ENCODE data around the gene OPRL1. TPM values are rescaled to one million over a fixed set of nuclear protein-coding genes. Genes with fewer than 3 reads are reported as not detected.

The OPRL1 gene
- total RNA-seq, 1 donor = 0.72 TPM

DNA sequence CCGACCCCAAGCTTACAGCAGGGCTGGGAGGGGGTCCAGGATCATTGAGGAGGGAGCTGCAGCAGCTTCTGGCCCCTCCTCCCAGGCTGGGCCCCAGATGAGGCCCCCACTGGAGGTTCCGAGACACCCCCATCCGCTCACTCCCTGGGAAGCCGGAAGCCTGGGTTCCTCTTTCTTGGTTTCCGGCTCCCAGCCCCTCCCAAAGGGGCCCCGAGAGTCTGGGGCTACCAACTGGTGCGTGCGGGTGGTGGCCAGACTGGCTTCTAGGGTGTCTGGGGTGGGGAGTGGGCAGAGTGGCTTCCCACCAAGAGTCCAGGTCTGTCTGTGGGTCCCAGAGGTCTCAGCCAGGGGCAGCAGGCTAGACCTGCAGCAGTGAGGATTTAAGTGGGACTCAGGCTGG is 2.8 kb upstream of the OPRL1 start:
- TF ChIP-seq, protein P1, sequence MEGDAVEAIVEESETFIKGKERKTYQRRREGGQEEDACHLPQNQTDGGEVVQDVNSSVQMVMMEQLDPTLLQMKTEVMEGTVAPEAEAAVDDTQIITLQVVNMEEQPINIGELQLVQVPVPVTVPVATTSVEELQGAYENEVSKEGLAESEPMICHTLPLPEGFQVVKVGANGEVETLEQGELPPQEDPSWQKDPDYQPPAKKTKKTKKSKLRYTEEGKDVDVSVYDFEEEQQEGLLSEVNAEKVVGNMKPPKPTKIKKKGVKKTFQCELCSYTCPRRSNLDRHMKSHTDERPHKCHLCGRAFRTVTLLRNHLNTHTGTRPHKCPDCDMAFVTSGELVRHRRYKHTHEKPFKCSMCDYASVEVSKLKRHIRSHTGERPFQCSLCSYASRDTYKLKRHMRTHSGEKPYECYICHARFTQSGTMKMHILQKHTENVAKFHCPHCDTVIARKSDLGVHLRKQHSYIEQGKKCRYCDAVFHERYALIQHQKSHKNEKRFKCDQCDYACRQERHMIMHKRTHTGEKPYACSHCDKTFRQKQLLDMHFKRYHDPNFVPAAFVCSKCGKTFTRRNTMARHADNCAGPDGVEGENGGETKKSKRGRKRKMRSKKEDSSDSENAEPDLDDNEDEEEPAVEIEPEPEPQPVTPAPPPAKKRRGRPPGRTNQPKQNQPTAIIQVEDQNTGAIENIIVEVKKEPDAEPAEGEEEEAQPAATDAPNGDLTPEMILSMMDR (IDR thresholded peaks at IDR 0.05; ENCODE audit: extremely low read depth, low read depth, low read length) = no peak

GRCh38 chr20:64077541-64077875 is 2.4 kb upstream of the OPRL1 start:
- H3K36me3 ChIP-seq (ENCODE audit: insufficient read depth, low read length) = no peaks in the 10 kb centered on the region
- no peak for DNase-seq (ENCODE audit: insufficient read length, low spot score, missing footprints)
- H3K27ac ChIP-seq (ENCODE audit: low read depth, low read length) = no peak overlapping the region
- H4K20me1 ChIP-seq (ENCODE audit: insufficient read depth, low read length) = peaks cover 11% of the 10 kb centered on the region
- H3K4me3 ChIP-seq (ENCODE audit: insufficient read depth, low read length) = no peak overlapping the region
- peaks cover 15% of the 10 kb centered on the region for H3K4me1 ChIP-seq (ENCODE audit: insufficient read depth, low read length)
- no peak overlapping the region for H2AFZ ChIP-seq (ENCODE audit: low read length)
- no peak overlapping the region for H3K4me2 ChIP-seq (ENCODE audit: insufficient read depth, low read length)
- peaks cover 5% of the 10 kb centered on the region for H3K27me3 ChIP-seq (ENCODE audit: insufficient read depth, low read length)
- TF ChIP-seq, protein P1 (IDR thresholded peaks at IDR 0.05; ENCODE audit: extremely low read depth, low read depth, low read length) = no peak
- H3K79me2 ChIP-seq (ENCODE audit: insufficient read depth, low read length) = no peaks in the 10 kb centered on the region
- no peaks in the 10 kb centered on the region for H3K9me3 ChIP-seq (ENCODE audit: low read depth, low read length)

More for the DNA sequence above, 2.8 kb upstream of the OPRL1 start:
- no peak overlapping the region for H3K27ac ChIP-seq (ENCODE audit: low read depth, low read length)
- H3K4me2 ChIP-seq (ENCODE audit: insufficient read depth, low read length) = no peak overlapping the region
- H2AFZ ChIP-seq (ENCODE audit: low read length) = no peak overlapping the region
- H3K4me3 ChIP-seq (ENCODE audit: insufficient read depth, low read length) = no peak overlapping the region
- H3K79me2 ChIP-seq (ENCODE audit: insufficient read depth, low read length) = no peaks in the 10 kb centered on the region
- peaks cover 2% of the 10 kb centered on the region for H3K27me3 ChIP-seq (ENCODE audit: insufficient read depth, low read length)
- H3K36me3 ChIP-seq (ENCODE audit: insufficient read depth, low read length) = no peaks in the 10 kb centered on the region
- no peaks in the 10 kb centered on the region for H3K9me3 ChIP-seq (ENCODE audit: low read depth, low read length)
- DNase-seq (ENCODE audit: insufficient read length, low spot score, missing footprints) = no peak
- peaks cover 15% of the 10 kb centered on the region for H3K4me1 ChIP-seq (ENCODE audit: insufficient read depth, low read length)
- H4K20me1 ChIP-seq (ENCODE audit: insufficient read depth, low read length) = peaks cover 11% of the 10 kb centered on the region

DNA sequence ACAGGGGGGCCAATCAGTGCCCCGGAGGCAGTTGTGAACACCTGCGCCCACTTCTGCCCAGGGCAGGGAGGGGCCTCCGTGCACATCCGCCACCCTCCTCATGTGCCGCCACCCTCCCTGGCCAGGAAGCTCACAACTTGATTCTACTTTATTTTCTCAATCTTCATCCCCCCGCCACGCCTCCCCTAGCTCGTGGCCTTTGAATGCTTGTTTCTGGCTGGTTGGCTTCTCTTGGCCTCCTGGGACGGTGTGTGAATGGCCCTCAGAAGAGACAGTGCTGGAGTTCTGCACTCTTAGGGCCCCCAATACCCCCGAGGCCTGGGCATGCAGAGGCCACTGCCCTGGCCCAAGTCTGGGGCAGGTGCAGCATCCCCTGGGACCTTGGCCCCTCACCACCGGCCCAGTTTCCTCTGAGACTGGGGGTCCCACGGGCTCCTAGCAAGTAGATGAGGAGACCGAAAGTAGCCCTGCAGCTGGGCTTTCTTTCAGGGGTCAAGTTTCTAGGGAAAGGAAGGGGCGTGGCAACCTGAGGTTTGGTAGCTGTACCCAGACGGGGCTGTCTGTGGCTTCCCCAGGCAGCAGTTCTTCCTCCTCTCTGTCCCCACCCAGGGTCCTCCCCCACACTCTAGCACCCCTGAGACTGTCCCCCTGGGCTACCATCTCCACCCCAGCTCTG is 1.9 kb upstream of the OPRL1 start:
- H4K20me1 ChIP-seq (ENCODE audit: insufficient read depth, low read length) = peaks cover 11% of the 10 kb centered on the region
- H3K4me1 ChIP-seq (ENCODE audit: insufficient read depth, low read length) = peaks cover 15% of the 10 kb centered on the region
- no peak for DNase-seq (ENCODE audit: insufficient read length, low spot score, missing footprints)
- H3K79me2 ChIP-seq (ENCODE audit: insufficient read depth, low read length) = no peaks in the 10 kb centered on the region
- H2AFZ ChIP-seq (ENCODE audit: low read length) = no peak overlapping the region
- no peak overlapping the region for H3K27ac ChIP-seq (ENCODE audit: low read depth, low read length)
- no peaks in the 10 kb centered on the region for H3K36me3 ChIP-seq (ENCODE audit: insufficient read depth, low read length)
- no peaks in the 10 kb centered on the region for H3K9me3 ChIP-seq (ENCODE audit: low read depth, low read length)
- TF ChIP-seq, protein P1 (IDR thresholded peaks at IDR 0.05; ENCODE audit: extremely low read depth, low read depth, low read length) = no peak
- H3K27me3 ChIP-seq (ENCODE audit: insufficient read depth, low read length) = peaks cover 5% of the 10 kb centered on the region
- no peak overlapping the region for H3K4me3 ChIP-seq (ENCODE audit: insufficient read depth, low read length)
- peak overlapping the region; percentile 75 for H3K4me2 ChIP-seq (ENCODE audit: insufficient read depth, low read length)

GRCh38 chr20:64078934-64079272 is 979 bp upstream of the OPRL1 start:
- H3K36me3 ChIP-seq (ENCODE audit: insufficient read depth, low read length) = no peaks in the 10 kb centered on the region
- H3K4me1 ChIP-seq (ENCODE audit: insufficient read depth, low read length) = peaks cover 15% of the 10 kb centered on the region
- TF ChIP-seq, protein P1 (IDR thresholded peaks at IDR 0.05; ENCODE audit: extremely low read depth, low read depth, low read length) = no peak
- no peak overlapping the region for H2AFZ ChIP-seq (ENCODE audit: low read length)
- H3K4me3 ChIP-seq (ENCODE audit: insufficient read depth, low read length) = peak overlapping the region; percentile 78
- H3K27ac ChIP-seq (ENCODE audit: low read depth, low read length) = no peak overlapping the region
- peaks cover 12% of the 10 kb centered on the region for H3K27me3 ChIP-seq (ENCODE audit: insufficient read depth, low read length)
- H3K79me2 ChIP-seq (ENCODE audit: insufficient read depth, low read length) = no peaks in the 10 kb centered on the region
- H3K4me2 ChIP-seq (ENCODE audit: insufficient read depth, low read length) = peak overlapping the region; percentile 75
- no peaks in the 10 kb centered on the region for H3K9me3 ChIP-seq (ENCODE audit: low read depth, low read length)
- no peak for DNase-seq (ENCODE audit: insufficient read length, low spot score, missing footprints)
- peaks cover 11% of the 10 kb centered on the region for H4K20me1 ChIP-seq (ENCODE audit: insufficient read depth, low read length)

All from osteoblast (primary cell).